ENCODE results near the gene PLA2G3. TPM values are rescaled to one million over a fixed set of nuclear protein-coding genes. Genes with fewer than 3 reads are reported as not detected.
"Not testable (repeated sequence)": the region's sequence is repeated elsewhere in the genome, so short reads cannot be mapped to it uniquely, and the experiment has no call there.

The PLA2G3 gene
- under 1 TPM; 0.10 to 0.24 (median 0.13) TPM for polyA plus RNA-seq (ENCODE audit: insufficient read length in 3 of 3)

- peak in 1 of 3 donors; percentile 35 for DNase-seq (ENCODE audit: low read depth in 3 of 3, low spot score in 2 of 3)
Observed at GRCh38 chr22:31139866-31140716, at the start of gene PLA2G3. Gene PLA2G3, minus strand, starts transcription at chr22:31140508. Its CDS starts 154 bp downstream, at chr22:31140354.

DNA sequence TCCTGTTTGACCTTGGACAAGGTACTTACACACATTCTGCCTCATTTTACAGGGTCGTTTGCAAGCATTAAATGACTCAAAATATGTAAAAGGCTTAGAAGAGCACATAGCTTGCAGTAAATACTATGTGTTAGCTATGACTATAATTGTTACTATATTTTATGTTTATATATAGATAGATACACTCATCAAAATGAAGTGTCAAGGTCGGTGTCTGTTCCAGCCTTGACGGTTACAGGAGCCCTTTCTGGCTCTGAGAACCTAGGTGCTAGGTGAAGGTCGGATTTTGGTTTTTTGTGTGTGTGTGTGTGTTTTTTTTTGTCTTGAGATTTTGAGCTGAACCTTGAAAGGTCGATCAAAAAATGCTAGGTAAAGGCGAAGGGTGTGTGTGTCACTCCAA is 47.3 kb upstream of the PLA2G3 start:
- no peak for DNase-seq (ENCODE audit: low read depth in 3 of 3, low spot score in 2 of 3)

DNA sequence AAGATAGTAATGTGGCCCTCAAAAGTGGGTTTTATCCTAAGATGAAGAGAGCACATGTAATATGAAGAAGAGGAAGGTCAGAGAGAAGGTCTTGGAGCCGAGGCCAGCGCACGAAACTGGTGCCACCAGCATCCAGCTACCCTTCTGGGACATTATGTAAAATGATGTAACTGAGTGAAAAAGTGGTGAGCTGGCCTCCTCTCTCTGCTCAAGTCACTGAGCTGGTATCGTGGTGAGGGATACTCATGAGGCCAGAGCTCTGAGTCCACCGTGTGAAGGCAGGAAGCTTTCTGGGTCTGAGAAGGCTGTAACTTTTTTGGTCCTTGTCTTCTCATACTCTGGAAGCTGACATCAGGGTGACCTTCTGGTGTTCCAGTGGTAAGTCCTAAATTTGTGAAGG is 44.7 kb upstream of the PLA2G3 start:
- no peak for DNase-seq (ENCODE audit: low read depth in 3 of 3, low spot score in 2 of 3)

DNA sequence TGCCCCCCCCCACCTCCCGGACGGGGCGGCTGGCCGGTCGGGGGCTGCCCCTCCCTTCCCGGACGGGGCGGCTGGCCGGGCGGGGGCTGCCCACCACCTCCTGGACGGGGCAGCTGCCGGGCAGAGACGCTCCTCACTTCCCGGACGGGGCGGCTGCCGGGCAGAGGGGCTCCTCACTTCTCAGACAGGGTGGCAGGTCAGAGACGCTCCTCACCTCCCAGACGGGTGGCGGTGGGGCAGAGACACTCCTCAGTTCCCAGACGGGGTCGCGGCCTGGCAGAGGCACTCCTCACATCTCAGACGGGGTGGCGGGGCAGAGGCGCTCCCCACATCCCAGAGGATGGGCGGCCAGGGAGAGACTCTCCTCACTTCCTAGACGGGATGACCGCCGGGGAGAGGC is 43.7 kb upstream of the PLA2G3 start:
- DNase-seq (ENCODE audit: low read depth in 3 of 3, low spot score in 2 of 3), result no peak

- DNase-seq (ENCODE audit: low read depth in 3 of 3, low spot score in 2 of 3), result no peak
Observed at GRCh38 chr22:31179345-31179744, 39.0 kb upstream of the PLA2G3 start.

GRCh38 chr22:31178859-31179258 is 38.6 kb upstream of the PLA2G3 start:
- no peak for DNase-seq (ENCODE audit: low read depth in 3 of 3, low spot score in 2 of 3)

GRCh38 chr22:31177420-31178162 is 37.3 kb upstream of the PLA2G3 start:
- no peak for DNase-seq (ENCODE audit: low read depth in 3 of 3, low spot score in 2 of 3)

DNA sequence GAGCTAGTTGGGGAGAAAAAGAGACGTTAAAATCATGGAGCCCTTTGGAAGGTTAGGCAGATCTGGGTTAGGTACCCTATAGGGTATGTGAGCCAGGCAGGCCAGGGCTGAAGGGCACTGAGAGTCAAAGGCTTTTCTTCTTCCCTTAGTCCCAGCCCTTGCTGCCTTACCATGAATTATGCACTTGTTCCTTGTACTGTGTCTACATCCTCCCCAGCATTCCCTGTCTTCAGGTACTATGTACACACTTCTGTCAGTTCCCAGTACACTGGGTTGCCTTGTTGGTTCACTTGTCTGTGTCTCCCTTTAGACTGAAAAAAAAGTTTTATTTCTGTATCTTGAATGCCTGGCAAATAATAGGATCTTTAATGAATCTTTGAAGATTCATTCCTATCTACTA is 36.6 kb upstream of the PLA2G3 start:
- DNase-seq (ENCODE audit: low read depth in 3 of 3, low spot score in 2 of 3), result no peak

- DNase-seq (ENCODE audit: low read depth in 3 of 3, low spot score in 2 of 3), result no peak
Observed at GRCh38 chr22:31173386-31174145, 33.3 kb upstream of the PLA2G3 start.

DNA sequence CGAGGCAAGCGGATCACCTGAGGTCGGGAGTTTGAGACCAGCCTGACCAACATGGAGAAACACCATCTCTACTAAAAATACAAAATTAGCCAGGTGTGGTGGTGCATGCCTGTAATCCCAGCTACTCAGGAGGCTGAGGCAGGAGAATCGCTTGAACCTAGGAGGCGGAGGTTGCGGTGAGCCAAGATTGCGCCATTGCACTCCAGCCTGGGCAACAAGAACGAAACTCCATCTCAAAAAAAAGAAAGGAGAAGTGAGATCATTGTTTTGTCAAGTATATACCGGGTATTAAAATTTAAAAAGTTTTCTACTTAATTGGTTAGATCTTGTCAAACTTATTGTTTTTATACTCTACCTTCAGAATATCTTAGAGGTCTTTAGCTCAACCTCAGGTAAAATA is 31.4 kb upstream of the PLA2G3 start:
- not testable (repeated sequence) for DNase-seq (ENCODE audit: low read depth in 3 of 3, low spot score in 2 of 3)

DNA sequence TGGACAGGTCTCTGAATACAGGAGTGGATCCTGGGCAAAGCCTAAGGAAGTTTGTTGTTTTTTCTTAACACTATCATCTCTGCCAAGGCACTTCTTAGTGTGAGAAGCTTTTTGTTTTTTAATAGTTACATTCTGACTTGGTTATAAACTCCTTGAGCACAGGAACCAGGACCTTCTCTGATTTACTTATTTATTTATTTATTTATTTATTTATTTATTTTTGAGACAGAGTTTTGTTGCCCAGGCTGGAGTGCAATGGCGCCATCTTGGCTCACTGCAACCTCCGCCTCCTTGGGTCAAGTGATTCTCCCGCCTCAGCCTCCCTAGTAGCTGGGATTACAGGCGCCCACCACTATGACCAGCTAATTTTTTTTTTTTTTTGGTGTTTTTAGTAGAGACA is 30.7 kb upstream of the PLA2G3 start:
- DNase-seq (ENCODE audit: low read depth in 3 of 3, low spot score in 2 of 3), result no peak

DNA sequence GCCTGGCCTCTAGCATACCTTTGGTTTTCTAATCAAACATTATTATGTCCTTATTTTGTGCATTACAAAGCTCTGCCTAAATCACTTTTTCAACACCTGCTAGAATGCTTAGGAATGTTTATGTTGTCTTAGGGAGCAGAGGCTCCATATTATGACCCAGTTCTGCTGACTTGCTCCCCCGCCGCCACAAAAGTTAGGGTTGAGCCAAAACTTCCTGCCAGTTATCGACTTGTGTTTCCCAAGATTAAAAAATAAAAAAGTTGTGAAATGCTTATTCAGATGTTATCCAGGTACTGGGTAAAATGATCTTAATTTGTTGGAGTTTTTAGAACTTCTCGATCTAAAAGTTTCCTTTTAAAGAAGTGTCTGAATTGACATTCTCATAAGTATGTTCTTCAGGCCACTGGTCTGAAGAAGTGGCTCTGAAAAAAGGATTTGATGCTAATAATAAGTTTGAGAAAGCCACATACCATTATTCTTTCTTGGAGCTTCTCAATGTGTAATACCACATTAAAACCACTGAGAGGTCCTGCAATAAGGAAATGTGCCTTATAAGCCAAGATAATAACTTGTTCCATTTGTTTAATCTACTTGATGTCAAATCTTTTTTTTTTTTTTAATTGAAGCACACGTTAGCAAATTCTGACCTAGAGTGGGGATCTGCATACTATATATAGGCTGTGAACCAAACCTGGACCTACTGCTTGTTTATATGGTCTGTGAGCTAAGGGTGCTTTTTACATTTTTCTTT is 21.9 kb upstream of the PLA2G3 start:
- DNase-seq (ENCODE audit: low read depth in 3 of 3, low spot score in 2 of 3), result no peak

- DNase-seq (ENCODE audit: low read depth in 3 of 3, low spot score in 2 of 3), result no peak
Observed at GRCh38 chr22:31161386-31161785, 21.1 kb upstream of the PLA2G3 start.

DNA sequence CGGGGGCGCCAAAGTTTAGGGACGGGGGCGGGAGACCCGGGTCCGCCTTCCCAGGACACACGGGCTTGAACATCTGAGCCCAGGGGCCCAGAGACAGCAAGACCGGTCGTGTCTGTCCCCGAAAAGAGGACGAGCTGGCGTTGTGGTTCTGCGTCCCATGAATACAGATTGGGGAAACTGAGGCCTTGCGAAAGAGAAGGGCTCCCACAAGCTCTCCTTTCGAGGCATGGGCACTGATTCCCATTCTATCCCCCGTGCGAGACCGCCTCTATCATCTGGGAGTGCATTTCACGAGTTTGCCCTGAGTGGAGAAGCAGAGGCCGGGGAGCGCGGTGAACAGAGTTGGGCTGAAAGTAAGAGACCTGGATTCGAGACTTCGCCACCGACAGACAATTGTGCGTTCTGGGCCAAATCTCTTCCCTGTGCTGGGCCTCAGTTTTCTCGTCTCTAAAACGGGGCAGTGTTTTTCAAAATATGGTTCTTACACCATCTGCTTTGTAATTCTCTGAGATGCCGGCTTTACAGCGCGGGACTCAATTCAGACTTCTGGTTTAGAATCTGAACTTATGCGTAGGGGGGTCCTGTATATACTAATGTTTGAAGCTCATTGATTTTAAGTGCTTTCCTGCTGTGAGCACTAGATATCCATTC is 20.1 kb upstream of the PLA2G3 start:
- peak in 1 of 3 donors; percentile 14 for DNase-seq (ENCODE audit: low read depth in 3 of 3, low spot score in 2 of 3)

DNA sequence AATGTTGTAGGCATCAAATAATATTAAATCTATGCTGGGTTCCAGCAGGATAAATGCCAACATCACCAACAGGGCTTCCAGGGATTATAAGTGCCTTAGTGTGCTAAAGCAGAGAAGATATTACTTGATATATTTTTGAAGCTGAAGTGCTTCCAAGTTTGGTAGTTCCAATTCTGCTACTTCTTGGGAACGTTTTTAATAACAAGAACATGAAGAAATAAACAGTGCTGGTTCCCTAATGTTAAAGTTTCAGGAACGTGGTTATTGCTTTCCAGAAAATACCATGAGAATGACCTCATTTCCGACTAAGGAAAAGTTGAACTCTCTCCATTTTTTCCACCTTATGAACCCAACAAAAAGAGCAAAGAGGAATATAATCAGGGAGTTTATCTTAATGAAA is 15.1 kb upstream of the PLA2G3 start:
- DNase-seq (ENCODE audit: low read depth in 3 of 3, low spot score in 2 of 3), result no peak

- DNase-seq (ENCODE audit: low read depth in 3 of 3, low spot score in 2 of 3), result no peak
Observed at GRCh38 chr22:31154975-31155374, 14.7 kb upstream of the PLA2G3 start.

GRCh38 chr22:31153357-31153756 is 13.0 kb upstream of the PLA2G3 start:
- DNase-seq (ENCODE audit: low read depth in 3 of 3, low spot score in 2 of 3), result no peak

GRCh38 chr22:31151872-31152271 is 11.6 kb upstream of the PLA2G3 start:
- DNase-seq (ENCODE audit: low read depth in 3 of 3, low spot score in 2 of 3), result no peak

- DNase-seq (ENCODE audit: low read depth in 3 of 3, low spot score in 2 of 3), result no peak
Observed at GRCh38 chr22:31150615-31151014, 10.3 kb upstream of the PLA2G3 start.
